A549 (cell line): ENCODE measurements around the gene RPS17. TPM values are rescaled to one million over a fixed set of nuclear protein-coding genes. Genes with fewer than 3 reads are reported as not detected.

ENCODE experiments used
- ATAC-seq, 2 experiments: fragments of 200-7000 bp in 1 of 2; fragments of >200 bp in 1 of 2; cut with Nextera tagmentation in 1 of 2; cut with Tn5 transposase in 1 of 2; 3 replicates each; pipeline versions ENCODE4 v1.8.0 to v1.9.1; 2018 to 2020; ENCODE audit warnings: mild to moderate bottlenecking in 1 of 2, moderate library complexity in 1 of 2
- CTCF ChIA-PET: fragments of 300-600 bp; sonication (Branson Sonifier 250); formaldehyde crosslinking; extraction: SDS; loops from one replicate; lab custom pipeline; 2021; ENCODE audit warnings: antibody characterized with exemption, inconsistent platforms; lab: Yijun Ruan, JAX
- POLR2A ChIA-PET: fragments of 350-600 bp; formaldehyde crosslinking; extraction: SDS; loops from one replicate; lab custom pipeline; 2021; ENCODE audit warnings: antibody characterized with exemption, inconsistent platforms; lab: Yijun Ruan, JAX
- DNase-seq, 2 experiments: peaks; one replicate each; pipeline versions ENCODE4 v3.0.0 to v3.0.0-alpha.2; 2011 to 2016; ENCODE audit warnings: low read depth in 1 of 2, low spot score in 1 of 2
- FAIRE-seq: peaks from 2 replicates; lab custom pipeline; 2011; peaks lifted over from hg19 to GRCh38; lab: Jason Lieb, UNC
- H3K27ac ChIP-seq, 2 experiments: fragments of >200 bp; sonication (Bioruptor Twin); formaldehyde crosslinking; 3 replicates each; pipeline ENCODE4 v1.5.1; 2016 to 2017
- H3K4me1 ChIP-seq: fragments of >200 bp; sonication (Bioruptor Twin); formaldehyde crosslinking; 3 replicates; pipeline ENCODE4 v1.6.1; 2016
- H3K4me2 ChIP-seq: fragments of >200 bp; sonication (Bioruptor Twin); formaldehyde crosslinking; 3 replicates; pipeline ENCODE4 v1.6.1; 2016
- H3K4me3 ChIP-seq: fragments of >200 bp; sonication (Bioruptor Twin); formaldehyde crosslinking; 3 replicates; pipeline ENCODE4 v1.5.1; 2016
- H3K9me3 ChIP-seq: fragments of >200 bp; sonication (Bioruptor Twin); formaldehyde crosslinking; 3 replicates; pipeline ENCODE4 v1.6.1; 2016
- BHLHE40 ChIP-seq: IDR thresholded peaks from 2 replicates; pipeline ENCODE4 v1.6.1; 2012; ENCODE audit warnings: low read depth, low read length, inconsistent platforms
- CBX2 ChIP-seq: fragments of 200-600 bp; sonication (generic); IDR thresholded peaks from 2 replicates; pipeline ENCODE4 v1.6.1; 2016; ENCODE audit warnings: low read depth, mild to moderate bottlenecking, borderline replicate concordance
- CEBPB ChIP-seq, 2 experiments: fragments of >200 bp in 1 of 2; sonication (Bioruptor Twin) in 1 of 2; formaldehyde crosslinking in 1 of 2; IDR thresholded peaks; 2 replicates each; pipeline ENCODE4 v1.6.1; 2012 to 2016
- CHD2 ChIP-seq: fragments of 150-350 bp; IDR thresholded peaks from 2 replicates; pipeline ENCODE4 v1.6.1; 2014; ENCODE audit warnings: low read length; ENCODE audit not compliant: partially characterized antibody
- E2F6 ChIP-seq: IDR thresholded peaks from 2 replicates; pipeline ENCODE4 v1.6.1; 2012; ENCODE audit warnings: low read depth, borderline replicate concordance
- EHF ChIP-seq: fragments of 250-450 bp; sonication (Bioruptor Pico); IDR thresholded peaks from 2 replicates; pipeline ENCODE4 v1.5.0; 2020; ENCODE audit warnings: mild to moderate bottlenecking
- ESRRA ChIP-seq: fragments of 150-350 bp; IDR thresholded peaks from 2 replicates; pipeline ENCODE4 v1.6.1; 2014; ENCODE audit warnings: mild to moderate bottlenecking, low read length, borderline replicate concordance
- GATA3 ChIP-seq: IDR thresholded peaks from 2 replicates; pipeline ENCODE4 v1.6.1; 2012; ENCODE audit warnings: borderline replicate concordance
- HDAC2 ChIP-seq: fragments of 200-600 bp; sonication (generic); IDR thresholded peaks from 2 replicates; pipeline ENCODE4 v1.6.1; 2016
- HEYL ChIP-seq: fragments of 250-450 bp; sonication (Bioruptor Pico); IDR thresholded peaks from 2 replicates; pipeline ENCODE4 v1.8.0; 2021; ENCODE audit warnings: mild to moderate bottlenecking, moderate library complexity
- HOXA7 ChIP-seq: fragments of 250-450 bp; sonication (Bioruptor Pico); IDR thresholded peaks from 2 replicates; pipeline ENCODE4 v1.5.0; 2020; ENCODE audit warnings: mild to moderate bottlenecking, moderate library complexity
- HOXB13 ChIP-seq: fragments of 250-450 bp; sonication (Bioruptor Pico); IDR thresholded peaks from 2 replicates; pipeline ENCODE4 v1.5.0; 2020; ENCODE audit warnings: low read depth, mild to moderate bottlenecking, moderate library complexity
- JUN ChIP-seq, 2 experiments: fragments of >200 bp; sonication (Bioruptor Twin); formaldehyde crosslinking; IDR thresholded peaks; 2 replicates in 1 of 2; 3 replicates in 1 of 2; pipeline ENCODE4 v1.6.1; 2016 to 2017
- KDM1A ChIP-seq: fragments of 200-600 bp; sonication (generic); IDR thresholded peaks from 2 replicates; pipeline ENCODE4 v1.6.1; 2016; ENCODE audit warnings: low read depth, mild to moderate bottlenecking
- KDM5A ChIP-seq: fragments of 200-600 bp; sonication (generic); IDR thresholded peaks from 2 replicates; pipeline ENCODE4 v1.6.1; 2016; ENCODE audit warnings: antibody characterized with exemption, mild to moderate bottlenecking
- MAFK ChIP-seq: fragments of 450-650 bp; IDR thresholded peaks from 2 replicates; pipeline ENCODE4 v1.6.1; 2014; ENCODE audit not compliant: partially characterized antibody
- NPAS2 ChIP-seq: fragments of 250-450 bp; sonication (Bioruptor Pico); IDR thresholded peaks from 2 replicates; pipeline ENCODE4 v1.8.0; 2022; ENCODE audit warnings: mild to moderate bottlenecking, moderate library complexity, borderline replicate concordance
- POLR2AphosphoS2 ChIP-seq: conservative IDR thresholded peaks from 2 replicates; pipeline ENCODE4 v1.6.1; 2012; ENCODE audit warnings: low read length, improper control_type of control experiment, inconsistent platforms
- RARB ChIP-seq: fragments of 250-450 bp; sonication (Bioruptor Pico); IDR thresholded peaks from 2 replicates; pipeline ENCODE4 v1.8.0; 2021; ENCODE audit warnings: mild to moderate bottlenecking, moderate library complexity
- RCOR1 ChIP-seq: fragments of 150-350 bp; IDR thresholded peaks from 2 replicates; pipeline ENCODE4 v1.6.1; 2014; ENCODE audit warnings: antibody characterized with exemption, low read length, low read depth
- SMC3 ChIP-seq: fragments of >200 bp; sonication (Bioruptor Twin); formaldehyde crosslinking; IDR thresholded peaks from 3 replicates; pipeline ENCODE4 v1.6.1; 2018; ENCODE audit warnings: inconsistent platforms
- SREBF2 ChIP-seq: fragments of 450-650 bp; IDR thresholded peaks from 2 replicates; pipeline ENCODE4 v1.6.1; 2014; ENCODE audit warnings: mild to moderate bottlenecking, moderate library complexity
- ZC3H11A ChIP-seq: fragments of 450-650 bp; IDR thresholded peaks from 2 replicates; pipeline ENCODE4 v1.6.1; 2014; ENCODE audit warnings: antibody characterized with exemption, mild to moderate bottlenecking
- ZFP36 ChIP-seq: fragments of 450-650 bp; IDR thresholded peaks from 2 replicates; pipeline ENCODE4 v1.6.1; 2014; ENCODE audit warnings: borderline replicate concordance; ENCODE audit not compliant: partially characterized antibody
- WGBS: methylation state at CpG from one replicate; pipeline ENCODE4 v1.1.6; 2017; ENCODE audit errors: missing lambda C conversion rate; 5-methylcytosine and 5-hydroxymethylcytosine counted together
- polyA plus RNA-seq, 4 experiments: library from polyadenylated mRNA; depleted of rRNA in 3 of 4; stranded (reverse); fragments of >200 nt; fragmentation: RNase III in 1 of 4; extraction: RNeasy Plus Mini Kit Qiagen cat#74134 plus additional on column Dnase treatment in 1 of 4; gene quantifications; 2 replicates in 3 of 4; 3 replicates in 1 of 4; pipeline ENCODE4 v1.2.3, GENCODE V29; 2011 to 2017
- TF ChIP-seq, protein P1 (sequence below): fragments of 250-450 bp; sonication (Bioruptor Pico); IDR thresholded peaks from 2 replicates; pipeline ENCODE4 v1.5.0; 2020; ENCODE audit warnings: low read depth, mild to moderate bottlenecking, moderate library complexity

RPS17 gene
- polyA plus RNA-seq, 2 of the 4 experiments (the other 2 are of a cell fraction) = 6,127 to 8,061 TPM

- H3K4me1 ChIP-seq = no peaks in the 10 kb centered on the region
- no peak for TF ChIP-seq RCOR1
- TF ChIP-seq CBX2 = no peak
- no peak for TF ChIP-seq SREBF2
- no peak for TF ChIP-seq CHD2
- no peak for TF ChIP-seq POLR2AphosphoS2
- TF ChIP-seq, protein P1, sequence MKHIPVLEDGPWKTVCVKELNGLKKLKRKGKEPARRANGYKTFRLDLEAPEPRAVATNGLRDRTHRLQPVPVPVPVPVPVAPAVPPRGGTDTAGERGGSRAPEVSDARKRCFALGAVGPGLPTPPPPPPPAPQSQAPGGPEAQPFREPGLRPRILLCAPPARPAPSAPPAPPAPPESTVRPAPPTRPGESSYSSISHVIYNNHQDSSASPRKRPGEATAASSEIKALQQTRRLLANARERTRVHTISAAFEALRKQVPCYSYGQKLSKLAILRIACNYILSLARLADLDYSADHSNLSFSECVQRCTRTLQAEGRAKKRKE (CRISPR knock-in tag) = no peak
- TF ChIP-seq E2F6 = no peak
- TF ChIP-seq HOXA7 (CRISPR knock-in tag) = no peak
- TF ChIP-seq CEBPB (IDR thresholded peaks at IDR 0.05) = no peak
- TF ChIP-seq EHF (CRISPR knock-in tag) = no peak
- no peak for TF ChIP-seq GATA3
- TF ChIP-seq ZC3H11A = no peak
- TF ChIP-seq BHLHE40 = no peak
- no peak for TF ChIP-seq RARB (CRISPR knock-in tag)
- no peak for TF ChIP-seq ZFP36
- no peak for TF ChIP-seq ESRRA
- no peak for TF ChIP-seq HEYL (CRISPR knock-in tag)
- TF ChIP-seq KDM5A = no peak
- ChIA-PET CTCF (interaction anchor here (0.6 to 1.8 kb wide), 4 partner anchors 8 to 1545 kb away, joined by 3 to 12 read pairs (median 5); partner anchors contain the start of gene RPS17), POLR2A (interaction anchor here (0.8 kb wide), 1 partner anchor 9 kb away, joined by 3 read pairs; the partner anchor contains the start of gene RPS17)
- no peak overlapping the region for H3K27ac ChIP-seq
- FAIRE-seq (no peak), DNase-seq (no peak), ATAC-seq (no peak)
- WGBS = 75% methylated on average over 8 of the region's 9 CpGs
- no peak overlapping the region for H3K4me2 ChIP-seq
- no peaks in the 10 kb centered on the region for H3K9me3 ChIP-seq
- H3K4me3 ChIP-seq = no peak overlapping the region
Observed at GRCh38 chr15:82549199-82549665, 9.0 kb upstream of the RPS17 start.

DNA sequence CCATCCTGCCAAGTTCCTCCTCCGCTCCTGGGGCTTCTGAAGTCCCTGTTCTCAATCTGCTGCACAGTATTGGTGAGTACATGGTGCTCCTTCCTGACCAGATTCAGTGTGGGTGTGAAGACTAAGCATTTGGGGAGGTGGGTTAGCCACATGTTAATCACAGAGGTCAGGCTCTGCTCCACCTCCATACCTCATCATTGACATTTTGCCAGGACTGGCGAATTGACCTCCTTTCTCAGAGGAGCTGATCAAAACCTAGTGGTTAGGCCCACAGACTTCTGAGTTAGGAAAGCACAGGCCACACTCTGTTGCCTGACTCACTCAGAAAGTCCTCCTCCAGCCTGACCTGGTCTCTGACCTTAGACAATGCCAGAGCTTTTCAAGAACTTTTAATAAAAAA is 8.4 kb upstream of the RPS17 start:
- Histone ChIP-seq H3K27ac (no peak overlapping the region), H3K9me3 (no peaks in the 10 kb centered on the region), H3K4me2 (no peak overlapping the region), H3K4me3 (no peak overlapping the region), H3K4me1 (no peaks in the 10 kb centered on the region)
- ATAC-seq (no peak), DNase-seq (no peak), FAIRE-seq (no peak)
- no peak for TF ChIP-seq MAFK
- CTCF ChIA-PET = interaction anchor here (0.6 to 1.8 kb wide), 5 partner anchors 8 to 1545 kb away, joined by 3 to 12 read pairs (median 3); partner anchors contain the start of gene RPS17
- POLR2A ChIA-PET = interaction anchor here (0.8 kb wide), 1 partner anchor 8 kb away, joined by 3 read pairs; the partner anchor contains the start of gene RPS17
- WGBS = 86% methylated on average over 2 of the region's 2 CpGs

DNA sequence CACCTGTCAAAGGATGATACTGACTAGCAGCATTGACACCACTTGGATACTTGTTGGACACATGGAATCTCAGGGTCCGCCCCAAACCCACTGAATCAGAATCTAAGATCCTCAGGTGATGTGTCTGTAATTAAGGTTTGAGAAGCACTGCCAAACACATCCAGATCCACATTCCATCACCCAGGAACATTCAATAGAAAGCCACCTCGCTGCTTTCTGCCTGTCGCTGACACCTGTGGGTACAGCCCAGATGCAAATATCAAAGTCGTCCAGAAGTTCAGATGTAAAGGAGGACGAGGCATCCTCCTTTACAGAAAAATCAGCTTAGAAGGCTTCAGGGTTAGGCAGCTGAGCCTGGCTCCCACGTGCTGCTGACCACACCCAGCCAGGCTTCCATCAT is 5.2 kb upstream of the RPS17 start:
- ATAC-seq (no peak), DNase-seq (no peak), FAIRE-seq (no peak)
- POLR2A ChIA-PET = no interaction called here
- 58% methylated on average over 6 of the region's 6 CpGs for WGBS
- Histone ChIP-seq H3K9me3 (no peaks in the 10 kb centered on the region), H3K4me3 (no peak overlapping the region), H3K4me2 (no peak overlapping the region), H3K27ac (no peak overlapping the region), H3K4me1 (peaks cover 3% of the 10 kb centered on the region; the same call in 1 of the 3 replicates)
- TF ChIP-seq RARB (CRISPR knock-in tag) = no peak
- no peak for TF ChIP-seq HDAC2
- no peak for TF ChIP-seq JUN (IDR thresholded peaks at IDR 0.05)
- TF ChIP-seq, protein P1 (CRISPR knock-in tag) = no peak
- no peak for TF ChIP-seq HEYL (CRISPR knock-in tag)
- no peak for TF ChIP-seq NPAS2 (CRISPR knock-in tag)
- TF ChIP-seq KDM1A = no peak
- no peak for TF ChIP-seq BHLHE40
- no peak for TF ChIP-seq CEBPB (IDR thresholded peaks at IDR 0.05)
- TF ChIP-seq SMC3 = no peak
- TF ChIP-seq HOXB13 (CRISPR knock-in tag) = no peak
- CTCF ChIA-PET = interaction anchor here (0.6 kb wide), 1 partner anchor 210 kb away, joined by 3 read pairs; no protein-coding TSS in a partner anchor
